ENCODE results near the gene JAG2.

JAG2 gene

DNA sequence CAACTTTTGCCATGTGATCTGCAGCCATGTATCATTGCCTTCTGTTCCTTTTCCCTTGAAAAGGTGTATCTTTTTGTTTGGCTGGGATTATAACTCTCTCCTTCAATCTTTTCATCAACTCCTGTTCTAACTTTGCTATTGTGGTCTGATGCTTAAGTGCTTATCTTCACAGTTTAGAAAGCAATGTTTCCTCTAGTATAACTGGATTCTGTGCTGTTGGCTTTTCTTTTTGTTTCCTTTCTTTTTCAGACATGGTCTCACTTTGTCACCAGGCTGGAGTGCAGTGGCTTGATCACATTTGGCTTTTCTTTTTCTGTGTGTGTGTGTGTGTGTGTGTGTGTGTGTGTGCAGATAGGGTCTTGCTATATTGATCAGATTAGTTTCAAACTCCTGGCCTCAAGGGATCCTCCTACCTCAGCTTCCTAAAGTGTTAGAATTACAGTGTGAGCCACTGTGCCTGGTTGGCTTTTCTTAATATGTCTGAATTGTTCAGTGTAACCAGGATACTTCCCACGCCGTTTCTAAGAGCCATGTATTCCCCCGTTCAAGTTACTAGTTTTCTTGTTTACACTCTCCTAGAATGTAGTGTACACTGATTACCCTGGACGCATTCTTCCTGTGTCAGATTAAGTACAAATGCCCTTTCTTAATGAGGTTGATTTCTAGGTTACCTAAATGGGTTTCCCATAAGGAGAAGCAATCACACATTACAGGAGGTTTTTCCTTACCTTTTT, 35.5 kb downstream of the JAG2 start:
- no peaks in the 10 kb centered on the region for H3K79me2 ChIP-seq (ENCODE audit: insufficient read depth, low read length)
- H3K9me3 ChIP-seq (ENCODE audit: low read length) = peaks cover 8% of the 10 kb centered on the region; the same call in 1 of the 2 replicates
- H3K4me2 ChIP-seq (ENCODE audit: low read length) = no peak overlapping the region
- TF ChIP-seq, protein P1, sequence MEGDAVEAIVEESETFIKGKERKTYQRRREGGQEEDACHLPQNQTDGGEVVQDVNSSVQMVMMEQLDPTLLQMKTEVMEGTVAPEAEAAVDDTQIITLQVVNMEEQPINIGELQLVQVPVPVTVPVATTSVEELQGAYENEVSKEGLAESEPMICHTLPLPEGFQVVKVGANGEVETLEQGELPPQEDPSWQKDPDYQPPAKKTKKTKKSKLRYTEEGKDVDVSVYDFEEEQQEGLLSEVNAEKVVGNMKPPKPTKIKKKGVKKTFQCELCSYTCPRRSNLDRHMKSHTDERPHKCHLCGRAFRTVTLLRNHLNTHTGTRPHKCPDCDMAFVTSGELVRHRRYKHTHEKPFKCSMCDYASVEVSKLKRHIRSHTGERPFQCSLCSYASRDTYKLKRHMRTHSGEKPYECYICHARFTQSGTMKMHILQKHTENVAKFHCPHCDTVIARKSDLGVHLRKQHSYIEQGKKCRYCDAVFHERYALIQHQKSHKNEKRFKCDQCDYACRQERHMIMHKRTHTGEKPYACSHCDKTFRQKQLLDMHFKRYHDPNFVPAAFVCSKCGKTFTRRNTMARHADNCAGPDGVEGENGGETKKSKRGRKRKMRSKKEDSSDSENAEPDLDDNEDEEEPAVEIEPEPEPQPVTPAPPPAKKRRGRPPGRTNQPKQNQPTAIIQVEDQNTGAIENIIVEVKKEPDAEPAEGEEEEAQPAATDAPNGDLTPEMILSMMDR (IDR thresholded peaks at IDR 0.05; ENCODE audit: low read length) = no peak
- TF ChIP-seq EZH2 (IDR thresholded peaks at IDR 0.05; ENCODE audit: borderline replicate concordance, low read length) = no peak
- H3K4me1 ChIP-seq (ENCODE audit: insufficient read depth, low read length, severe bottlenecking) = no peaks in the 10 kb centered on the region
- H3K9ac ChIP-seq (ENCODE audit: low read length) = no peak overlapping the region
- no peak overlapping the region for H2AFZ ChIP-seq (ENCODE audit: low read length)
- no peak overlapping the region for H3K4me3 ChIP-seq (ENCODE audit: low read depth, low read length, poor library complexity, severe bottlenecking)
- H3K36me3 ChIP-seq (ENCODE audit: insufficient read depth, low read length) = no peaks in the 10 kb centered on the region; the same call in 1 of the 2 replicates
- H4K20me1 ChIP-seq (ENCODE audit: insufficient read depth, low read length) = no peaks in the 10 kb centered on the region
- peaks cover 20% of the 10 kb centered on the region; the same call in 1 of the 2 replicates for H3K27me3 ChIP-seq (ENCODE audit: insufficient read depth, low read length)
- no peak overlapping the region for H3K27ac ChIP-seq (ENCODE audit: low read depth, low read length, poor library complexity, severe bottlenecking)
- H3F3A ChIP-seq (ENCODE audit: insufficient read depth, low read length) = no peaks in the 10 kb centered on the region
- no peaks in the 10 kb centered on the region for H3K9me2 ChIP-seq (ENCODE audit: low read depth, low read length)

DNA sequence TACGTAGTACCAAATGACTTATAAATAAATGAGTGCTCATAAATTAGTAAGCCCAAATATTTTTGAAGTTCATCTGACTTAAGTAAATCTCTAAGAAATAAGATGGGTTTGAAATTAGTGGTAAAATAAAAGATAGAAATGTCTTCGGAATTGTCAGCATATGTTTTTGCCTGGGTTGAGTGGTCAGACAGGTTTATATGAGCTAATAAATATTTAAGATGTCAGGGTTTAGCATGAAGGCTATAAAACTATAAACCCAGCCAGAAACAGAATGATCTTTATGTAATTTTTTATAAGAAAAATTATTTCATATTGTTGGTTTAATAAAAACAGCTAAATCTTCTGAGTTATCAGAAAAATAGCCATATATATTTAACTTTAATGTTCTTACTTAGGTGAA, 37.3 kb downstream of the JAG2 start:
- Histone ChIP-seq H3K9me2 (ENCODE audit: low read depth, low read length) (no peaks in the 10 kb centered on the region), H3K4me3 (ENCODE audit: low read depth, low read length, poor library complexity, severe bottlenecking) (no peak overlapping the region), H3K9me3 (ENCODE audit: low read length) (peaks cover 8% of the 10 kb centered on the region; the same call in 1 of the 2 replicates), H3K79me2 (ENCODE audit: insufficient read depth, low read length) (no peaks in the 10 kb centered on the region), H4K20me1 (ENCODE audit: insufficient read depth, low read length) (no peaks in the 10 kb centered on the region), H3K4me1 (ENCODE audit: insufficient read depth, low read length, severe bottlenecking) (no peaks in the 10 kb centered on the region), H3F3A (ENCODE audit: insufficient read depth, low read length) (no peaks in the 10 kb centered on the region), H3K9ac (ENCODE audit: low read length) (no peak overlapping the region), H3K4me2 (ENCODE audit: low read length) (no peak overlapping the region), H3K27me3 (ENCODE audit: insufficient read depth, low read length) (peaks cover 15% of the 10 kb centered on the region; the same call in 1 of the 2 replicates), H2AFZ (ENCODE audit: low read length) (no peak overlapping the region), H3K36me3 (ENCODE audit: insufficient read depth, low read length) (no peaks in the 10 kb centered on the region; the same call in 1 of the 2 replicates), H3K27ac (ENCODE audit: low read depth, low read length, poor library complexity, severe bottlenecking) (no peak overlapping the region)
- no peak for TF ChIP-seq EZH2 (IDR thresholded peaks at IDR 0.05; ENCODE audit: borderline replicate concordance, low read length)
- TF ChIP-seq, protein P1 (IDR thresholded peaks at IDR 0.05; ENCODE audit: low read length) = no peak

DNA sequence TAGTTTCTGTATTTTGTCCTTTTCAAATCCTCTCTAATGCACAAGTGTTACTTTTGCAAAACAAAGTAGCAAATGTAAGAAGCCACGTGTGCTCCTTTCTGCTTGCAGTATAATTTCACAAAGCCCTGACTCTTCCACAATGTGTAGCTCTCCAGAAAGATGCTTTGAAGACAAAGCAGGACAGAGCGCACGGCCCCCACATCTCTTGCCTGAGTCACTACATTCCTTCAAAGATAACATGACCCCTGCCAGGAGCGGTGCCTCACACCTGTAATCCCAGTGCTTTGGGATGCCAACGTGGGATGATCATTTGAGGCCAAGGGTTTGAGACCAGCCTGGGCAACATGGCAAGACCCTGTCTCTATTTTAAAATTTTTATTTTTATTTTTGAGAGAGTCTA, 40.5 kb downstream of the JAG2 start:
- Histone ChIP-seq H3K27ac (ENCODE audit: low read depth, low read length, poor library complexity, severe bottlenecking) (no peak overlapping the region), H3K9ac (ENCODE audit: low read length) (no peak overlapping the region), H3K79me2 (ENCODE audit: insufficient read depth, low read length) (no peaks in the 10 kb centered on the region), H3K9me3 (ENCODE audit: low read length) (peaks cover 8% of the 10 kb centered on the region; the same call in 1 of the 2 replicates), H3K4me1 (ENCODE audit: insufficient read depth, low read length, severe bottlenecking) (no peaks in the 10 kb centered on the region), H3K36me3 (ENCODE audit: insufficient read depth, low read length) (no peaks in the 10 kb centered on the region; the same call in 1 of the 2 replicates), H2AFZ (ENCODE audit: low read length) (no peak overlapping the region), H3K4me2 (ENCODE audit: low read length) (no peak overlapping the region), H4K20me1 (ENCODE audit: insufficient read depth, low read length) (no peaks in the 10 kb centered on the region), H3K27me3 (ENCODE audit: insufficient read depth, low read length) (peaks cover 15% of the 10 kb centered on the region; the same call in 1 of the 2 replicates), H3K9me2 (ENCODE audit: low read depth, low read length) (no peaks in the 10 kb centered on the region), H3K4me3 (ENCODE audit: low read depth, low read length, poor library complexity, severe bottlenecking) (no peak overlapping the region), H3F3A (ENCODE audit: insufficient read depth, low read length) (no peaks in the 10 kb centered on the region)
- no peak for TF ChIP-seq EZH2 (IDR thresholded peaks at IDR 0.05; ENCODE audit: borderline replicate concordance, low read length)
- TF ChIP-seq, protein P1 (IDR thresholded peaks at IDR 0.05; ENCODE audit: low read length) = no peak
